ENCODE data around the gene SYTL1.

Gene SYTL1

GRCh38 chr1:27358038-27358927 lies 16.5 kb downstream of the SYTL1 start:
- no peaks in the 10 kb centered on the region for H3K9me3 ChIP-seq (ENCODE audit: control insufficient read depth, insufficient read depth, low read depth, low read length)
- no peak overlapping the region for H3K4me3 ChIP-seq (ENCODE audit: low read depth, low read length)
- peaks cover 50% of the 10 kb centered on the region for H3K27me3 ChIP-seq (ENCODE audit: control insufficient read depth, insufficient read depth, low read length)
- peaks cover 21% of the 10 kb centered on the region for H3K4me1 ChIP-seq (ENCODE audit: control insufficient read depth, insufficient read depth, low read length)
- H3K27ac ChIP-seq (ENCODE audit: low read depth, low read length), result no peak overlapping the region
- no peak overlapping the region for H3K9ac ChIP-seq (ENCODE audit: low read length)
- H3K36me3 ChIP-seq (ENCODE audit: control insufficient read depth, insufficient read depth, low read length), result peaks cover 5% of the 10 kb centered on the region; the same call in 1 of the 2 replicates

GRCh38 chr1:27358928-27359313 lies 17.1 kb downstream of the SYTL1 start:
- Histone ChIP-seq H3K27me3 (ENCODE audit: control insufficient read depth, insufficient read depth, low read length) (peaks cover 50% of the 10 kb centered on the region), H3K4me3 (ENCODE audit: low read depth, low read length) (no peak overlapping the region), H3K36me3 (ENCODE audit: control insufficient read depth, insufficient read depth, low read length) (peaks cover 5% of the 10 kb centered on the region; the same call in 1 of the 2 replicates), H3K9me3 (ENCODE audit: control insufficient read depth, insufficient read depth, low read depth, low read length) (no peaks in the 10 kb centered on the region), H3K4me1 (ENCODE audit: control insufficient read depth, insufficient read depth, low read length) (peaks cover 21% of the 10 kb centered on the region), H3K27ac (ENCODE audit: low read depth, low read length) (no peak overlapping the region), H3K9ac (ENCODE audit: low read length) (no peak overlapping the region)

- no peaks in the 10 kb centered on the region for H3K9me3 ChIP-seq (ENCODE audit: control insufficient read depth, insufficient read depth, low read depth, low read length)
- peaks cover 28% of the 10 kb centered on the region for H3K4me1 ChIP-seq (ENCODE audit: control insufficient read depth, insufficient read depth, low read length)
- H3K27me3 ChIP-seq (ENCODE audit: control insufficient read depth, insufficient read depth, low read length), result peaks cover 50% of the 10 kb centered on the region
- no peak overlapping the region for H3K27ac ChIP-seq (ENCODE audit: low read depth, low read length)
- H3K4me3 ChIP-seq (ENCODE audit: low read depth, low read length), result peak overlapping the region; percentile 85
- no peak overlapping the region for H3K9ac ChIP-seq (ENCODE audit: low read length)
- H3K36me3 ChIP-seq (ENCODE audit: control insufficient read depth, insufficient read depth, low read length), result peaks cover 5% of the 10 kb centered on the region; the same call in 1 of the 2 replicates
Measured at GRCh38 chr1:27359822-27360158, 18.0 kb downstream of the SYTL1 start.

GRCh38 chr1:27360159-27361043 lies 18.6 kb downstream of the SYTL1 start:
- Histone ChIP-seq H3K4me3 (ENCODE audit: low read depth, low read length) (peak overlapping the region; percentile 85), H3K4me1 (ENCODE audit: control insufficient read depth, insufficient read depth, low read length) (peaks cover 34% of the 10 kb centered on the region), H3K36me3 (ENCODE audit: control insufficient read depth, insufficient read depth, low read length) (peaks cover 2% of the 10 kb centered on the region; the same call in 1 of the 2 replicates)

GRCh38 chr1:27361044-27361402 lies 19.2 kb downstream of the SYTL1 start:
- H3K4me3 ChIP-seq (ENCODE audit: low read depth, low read length), result peak overlapping the region; percentile 85
- peak overlapping the region; percentile 20 for H3K9ac ChIP-seq (ENCODE audit: low read length)
- H3K27ac ChIP-seq (ENCODE audit: low read depth, low read length), result no peak overlapping the region
- H3K9me3 ChIP-seq (ENCODE audit: control insufficient read depth, insufficient read depth, low read depth, low read length), result no peaks in the 10 kb centered on the region
- peaks cover 34% of the 10 kb centered on the region for H3K4me1 ChIP-seq (ENCODE audit: control insufficient read depth, insufficient read depth, low read length)
- no peaks in the 10 kb centered on the region for H3K36me3 ChIP-seq (ENCODE audit: control insufficient read depth, insufficient read depth, low read length)
- peaks cover 50% of the 10 kb centered on the region for H3K27me3 ChIP-seq (ENCODE audit: control insufficient read depth, insufficient read depth, low read length)

More at GRCh38 chr1:27360159-27361043, 18.6 kb downstream of the SYTL1 start:
- H3K27ac ChIP-seq (ENCODE audit: low read depth, low read length), result no peak overlapping the region
- H3K9me3 ChIP-seq (ENCODE audit: control insufficient read depth, insufficient read depth, low read depth, low read length), result no peaks in the 10 kb centered on the region
- H3K27me3 ChIP-seq (ENCODE audit: control insufficient read depth, insufficient read depth, low read length), result peaks cover 50% of the 10 kb centered on the region
- peak overlapping the region; percentile 20 for H3K9ac ChIP-seq (ENCODE audit: low read length)

GRCh38 chr1:27361553-27361952 lies 19.7 kb downstream of the SYTL1 start:
- Histone ChIP-seq H3K36me3 (ENCODE audit: control insufficient read depth, insufficient read depth, low read length) (no peaks in the 10 kb centered on the region), H3K9ac (ENCODE audit: low read length) (no peak overlapping the region)

GRCh38 chr1:27363766-27364695 lies 22.2 kb downstream of the SYTL1 start:
- H3K27me3 ChIP-seq (ENCODE audit: control insufficient read depth, insufficient read depth, low read length), result peaks cover 34% of the 10 kb centered on the region
- H3K9ac ChIP-seq (ENCODE audit: low read length), result no peak overlapping the region
- no peaks in the 10 kb centered on the region for H3K9me3 ChIP-seq (ENCODE audit: control insufficient read depth, insufficient read depth, low read depth, low read length)
- no peaks in the 10 kb centered on the region for H3K36me3 ChIP-seq (ENCODE audit: control insufficient read depth, insufficient read depth, low read length)
- H3K4me3 ChIP-seq (ENCODE audit: low read depth, low read length), result no peak overlapping the region
- H3K27ac ChIP-seq (ENCODE audit: low read depth, low read length), result no peak overlapping the region
- H3K4me1 ChIP-seq (ENCODE audit: control insufficient read depth, insufficient read depth, low read length), result peaks cover 35% of the 10 kb centered on the region

More at GRCh38 chr1:27361553-27361952, 19.7 kb downstream of the SYTL1 start:
- Histone ChIP-seq H3K4me1 (ENCODE audit: control insufficient read depth, insufficient read depth, low read length) (peaks cover 34% of the 10 kb centered on the region), H3K9me3 (ENCODE audit: control insufficient read depth, insufficient read depth, low read depth, low read length) (no peaks in the 10 kb centered on the region), H3K27ac (ENCODE audit: low read depth, low read length) (no peak overlapping the region), H3K4me3 (ENCODE audit: low read depth, low read length) (0 out of 2 replicates have a peak overlapping the region, but pooled peaks have one; percentile 85), H3K27me3 (ENCODE audit: control insufficient read depth, insufficient read depth, low read length) (peaks cover 50% of the 10 kb centered on the region)

- H3K9ac ChIP-seq (ENCODE audit: low read length), result no peak overlapping the region
- no peaks in the 10 kb centered on the region for H3K36me3 ChIP-seq (ENCODE audit: control insufficient read depth, insufficient read depth, low read length)
- no peak overlapping the region for H3K27ac ChIP-seq (ENCODE audit: low read depth, low read length)
- peaks cover 31% of the 10 kb centered on the region for H3K4me1 ChIP-seq (ENCODE audit: control insufficient read depth, insufficient read depth, low read length)
- peaks cover 26% of the 10 kb centered on the region for H3K27me3 ChIP-seq (ENCODE audit: control insufficient read depth, insufficient read depth, low read length)
- H3K4me3 ChIP-seq (ENCODE audit: low read depth, low read length), result peak overlapping the region; percentile 36
- no peaks in the 10 kb centered on the region for H3K9me3 ChIP-seq (ENCODE audit: control insufficient read depth, insufficient read depth, low read depth, low read length)
Measured at GRCh38 chr1:27364696-27365371, 23.0 kb downstream of the SYTL1 start.

GRCh38 chr1:27365372-27366112 lies 23.7 kb downstream of the SYTL1 start:
- Histone ChIP-seq H3K27me3 (ENCODE audit: control insufficient read depth, insufficient read depth, low read length) (peaks cover 20% of the 10 kb centered on the region), H3K27ac (ENCODE audit: low read depth, low read length) (no peak overlapping the region), H3K4me1 (ENCODE audit: control insufficient read depth, insufficient read depth, low read length) (peaks cover 27% of the 10 kb centered on the region), H3K9ac (ENCODE audit: low read length) (no peak overlapping the region), H3K36me3 (ENCODE audit: control insufficient read depth, insufficient read depth, low read length) (no peaks in the 10 kb centered on the region), H3K4me3 (ENCODE audit: low read depth, low read length) (peak overlapping the region; percentile 68), H3K9me3 (ENCODE audit: control insufficient read depth, insufficient read depth, low read depth, low read length) (no peaks in the 10 kb centered on the region)

All from HUES6 (cell line).